Activated CD8-positive, alpha-beta T cell treated with anti-CD3 and anti-CD28 coated beads, Interleukin-2, amount 10 ng/mL, durations not matched to agents 7 days and 5 days (primary cell): Measurements from ENCODE around the gene CLEC2L. TPM values are rescaled to one million over a fixed set of nuclear protein-coding genes. Genes with fewer than 3 reads are reported as not detected.
A peak's percentile ranks its signal among the peaks of the same experiment; 100 is the strongest.
"Not testable (repeated sequence)": the region's sequence is repeated elsewhere in the genome, so short reads cannot be mapped to it uniquely, and the experiment has no call there.

Source experiments
- ATAC-seq: fragments of 150-1000 bp; cut with Tn5 transposase; one replicate; pipeline ENCODE4 v1.10.0; 2021; ENCODE audit warnings: moderate library complexity
- CTCF ChIA-PET: fragments of 350-600 bp; sonication (Branson Sonifier 250); formaldehyde crosslinking; loops from one replicate; lab custom pipeline; 2021; ENCODE audit warnings: antibody characterized with exemption; lab: Charles Lee
- POLR2A ChIA-PET: fragments of 350-600 bp; sonication (Branson Sonifier 250); formaldehyde crosslinking; loops from one replicate; lab custom pipeline; 2021; ENCODE audit warnings: antibody characterized with exemption; lab: Charles Lee
- DNase-seq: peaks from one replicate; pipeline ENCODE4 v3.0.0-alpha.2; 2020
- H3K27ac Mint-ChIP-seq: one replicate; pipeline ENCODE4 v1.8.0; 2021; ENCODE audit warnings: mild to moderate bottlenecking, mixed read lengths
- H3K27me3 Mint-ChIP-seq: one replicate; pipeline ENCODE4 v1.8.0; 2021; ENCODE audit warnings: low read depth, mixed read lengths
- H3K36me3 Mint-ChIP-seq: one replicate; pipeline ENCODE4 v1.8.0; 2021; ENCODE audit warnings: low read depth, mixed read lengths
- H3K4me1 Mint-ChIP-seq: one replicate; pipeline ENCODE4 v1.8.0; 2021; ENCODE audit warnings: low read depth, mixed read lengths
- H3K4me3 Mint-ChIP-seq: one replicate; pipeline ENCODE4 v1.8.0; 2021; ENCODE audit warnings: mild to moderate bottlenecking, mixed read lengths
- H3K9me3 Mint-ChIP-seq: one replicate; pipeline ENCODE4 v1.8.0; 2022; ENCODE audit warnings: mixed read lengths; ENCODE audit not compliant: insufficient read depth
- total RNA-seq, 2 experiments: library from RNA; stranded (reverse); gene quantifications; one replicate each; pipeline ENCODE4 v1.2.3, GENCODE V29; 2021

CLEC2L gene
- total RNA-seq, 2 experiments from 2014 or later = not detected

DNA sequence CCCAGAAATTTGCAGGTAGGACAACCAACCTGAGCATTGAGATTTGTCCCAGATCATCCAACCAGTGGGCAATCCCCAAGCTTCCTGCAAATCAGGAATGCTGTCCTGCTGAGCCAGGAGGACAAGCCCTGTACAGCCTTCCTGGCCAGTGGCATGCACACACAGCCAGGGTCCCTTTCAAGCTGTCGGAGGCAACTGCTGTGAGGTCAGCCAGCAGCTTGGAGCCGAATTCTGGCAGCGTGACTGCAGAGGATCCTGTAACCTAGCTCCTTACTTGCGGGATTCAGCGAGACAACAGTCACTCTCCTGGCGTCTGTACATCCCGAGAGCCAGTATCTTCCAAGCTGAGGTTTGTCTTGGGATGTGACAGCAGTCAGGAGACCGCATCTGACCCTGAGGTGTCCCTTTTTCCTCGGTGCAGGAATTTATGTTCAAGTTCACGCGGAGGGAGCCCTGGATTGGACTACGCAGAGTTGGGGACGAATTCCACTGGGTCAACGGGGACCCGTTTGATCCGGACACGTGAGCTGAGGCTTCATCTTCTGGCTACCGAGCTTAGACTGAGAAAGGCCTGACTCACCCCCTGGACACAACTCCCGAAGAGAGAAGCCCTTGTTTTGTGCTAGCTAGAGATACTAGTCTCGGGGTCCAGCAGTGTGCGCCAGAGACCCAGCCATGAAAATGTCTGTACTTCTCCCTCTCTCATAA, 18.3 kb downstream of the CLEC2L start:
- Mint-ChIP-seq H3K27me3 (peaks cover 3% of the 10 kb centered on the region), H3K4me1 (no peaks in the 10 kb centered on the region), H3K4me3 (no peak overlapping the region), H3K9me3 (no peaks in the 10 kb centered on the region), H3K27ac (no peak overlapping the region), H3K36me3 (no peaks in the 10 kb centered on the region)
- ChIA-PET CTCF (no interaction called here), POLR2A (no interaction called here)
- no peak for DNase-seq
- ATAC-seq = no peak

DNA sequence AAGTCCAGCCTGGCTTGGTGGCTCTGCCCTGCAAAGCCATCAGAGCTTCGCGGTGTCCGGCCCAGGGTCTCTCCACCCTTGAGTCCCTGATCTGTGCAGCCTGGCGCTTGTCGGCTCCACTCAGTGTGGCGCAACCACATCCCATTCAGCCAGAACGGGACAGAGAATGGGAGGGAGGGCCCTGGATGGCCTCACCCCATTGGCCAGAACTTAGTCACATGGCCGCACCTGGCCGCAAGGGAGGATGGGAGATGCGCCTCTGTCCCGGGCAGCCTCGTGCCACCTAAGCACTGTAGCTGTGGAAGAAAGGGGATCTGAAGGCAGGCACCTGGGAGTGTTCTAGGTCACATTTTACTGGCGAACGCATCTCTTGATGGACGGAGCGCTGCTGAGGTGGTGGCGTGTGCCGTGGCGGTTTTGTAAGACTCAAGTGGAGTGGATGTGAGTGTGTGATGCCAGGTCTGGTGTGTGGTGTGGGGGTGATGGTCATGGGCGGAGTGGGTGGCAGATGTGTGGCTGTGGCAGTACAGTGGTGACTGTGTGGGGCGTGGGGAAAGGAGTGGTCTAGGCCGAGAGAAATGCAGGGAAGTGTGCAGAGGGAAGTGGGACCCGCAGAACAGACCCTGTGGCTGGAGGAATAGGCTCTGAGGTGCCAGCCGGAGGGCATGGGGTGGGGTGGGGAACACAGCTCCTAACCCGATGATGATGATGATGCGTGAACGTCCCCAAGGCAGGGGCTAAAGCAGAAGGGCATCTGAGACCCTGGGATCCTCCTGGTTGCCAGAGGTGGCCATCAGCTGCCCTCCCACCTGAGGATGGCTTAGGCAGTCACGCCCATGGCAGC, 19.0 kb downstream of the CLEC2L start:
- POLR2A ChIA-PET = no interaction called here
- Mint-ChIP-seq H3K27me3 (peaks cover 3% of the 10 kb centered on the region), H3K9me3 (no peaks in the 10 kb centered on the region), H3K4me3 (no peak overlapping the region), H3K27ac (no peak overlapping the region), H3K4me1 (no peaks in the 10 kb centered on the region), H3K36me3 (no peaks in the 10 kb centered on the region)
- ATAC-seq (no peak), DNase-seq (no peak)
- CTCF ChIA-PET = no interaction called here

DNA sequence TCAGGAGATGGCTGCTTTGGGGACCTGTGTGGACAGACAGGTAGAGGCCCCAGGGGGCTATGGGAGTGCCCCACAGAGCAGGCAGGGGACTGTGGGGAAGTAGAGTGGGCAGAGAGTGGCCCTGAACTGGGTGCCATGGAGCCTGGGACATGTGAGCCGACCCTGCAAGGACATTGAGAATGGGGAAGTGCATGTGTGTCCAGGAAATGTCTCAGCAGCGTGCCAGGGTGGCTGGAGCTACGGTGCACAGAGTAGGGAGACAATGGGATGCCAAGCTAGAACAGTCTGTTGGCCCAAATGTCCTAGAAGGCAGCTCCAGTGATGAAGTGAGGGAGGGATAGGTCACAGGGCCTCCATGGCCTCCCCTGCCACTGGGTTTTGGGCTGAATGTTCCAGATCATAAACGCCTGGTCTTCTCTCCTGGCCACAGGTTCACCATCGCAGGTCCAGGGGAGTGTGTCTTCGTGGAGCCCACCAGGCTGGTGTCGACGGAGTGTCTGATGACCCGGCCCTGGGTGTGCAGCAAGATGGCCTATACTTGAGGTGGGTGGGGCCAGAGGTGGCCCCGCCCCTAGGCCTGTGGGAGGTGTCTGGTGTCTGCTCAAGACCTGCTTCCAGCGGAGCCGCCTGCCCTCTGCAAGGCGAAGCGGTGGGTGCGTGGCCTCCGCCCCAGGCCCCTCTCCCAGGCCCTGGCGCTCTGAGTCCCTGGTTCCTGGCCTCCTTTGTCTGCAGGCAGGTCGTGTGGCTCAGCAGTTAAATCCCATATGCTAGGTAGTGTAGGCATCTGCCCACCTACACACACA, 20.5 kb downstream of the CLEC2L start:
- ATAC-seq = peak; percentile 56
- Mint-ChIP-seq H3K27ac (no peak overlapping the region), H3K9me3 (no peaks in the 10 kb centered on the region), H3K36me3 (no peaks in the 10 kb centered on the region), H3K27me3 (no peaks in the 10 kb centered on the region), H3K4me3 (no peak overlapping the region), H3K4me1 (no peaks in the 10 kb centered on the region)
- ChIA-PET CTCF (no interaction called here), POLR2A (no interaction called here)
- DNase-seq = no peak

DNA sequence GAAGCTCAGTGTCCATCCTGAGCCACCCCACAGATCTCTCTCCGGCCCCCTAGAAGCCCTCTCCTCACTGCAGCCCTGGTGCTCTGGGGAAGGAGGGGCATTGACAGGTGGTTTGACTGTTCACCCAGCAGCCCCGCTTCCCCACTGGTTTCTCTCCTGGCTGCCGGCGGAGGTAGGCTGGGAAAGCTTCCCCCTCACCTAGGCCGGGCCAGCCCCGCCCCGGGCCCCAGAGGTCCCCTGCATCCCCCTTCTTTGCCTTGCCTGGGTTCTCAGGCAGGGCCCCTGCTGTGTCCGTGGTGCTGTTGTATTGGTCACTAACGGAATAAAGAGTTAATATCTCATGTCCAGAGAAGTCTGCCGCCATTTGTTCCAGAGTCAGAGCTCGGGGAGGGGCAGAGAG, 21.2 kb downstream of the CLEC2L start:
- Mint-ChIP-seq H3K9me3 (no peaks in the 10 kb centered on the region), H3K27me3 (no peaks in the 10 kb centered on the region), H3K27ac (no peak overlapping the region), H3K4me3 (no peak overlapping the region), H3K4me1 (no peaks in the 10 kb centered on the region), H3K36me3 (no peaks in the 10 kb centered on the region)
- DNase-seq = no peak
- ChIA-PET CTCF (no interaction called here), POLR2A (no interaction called here)
- no peak for ATAC-seq

DNA sequence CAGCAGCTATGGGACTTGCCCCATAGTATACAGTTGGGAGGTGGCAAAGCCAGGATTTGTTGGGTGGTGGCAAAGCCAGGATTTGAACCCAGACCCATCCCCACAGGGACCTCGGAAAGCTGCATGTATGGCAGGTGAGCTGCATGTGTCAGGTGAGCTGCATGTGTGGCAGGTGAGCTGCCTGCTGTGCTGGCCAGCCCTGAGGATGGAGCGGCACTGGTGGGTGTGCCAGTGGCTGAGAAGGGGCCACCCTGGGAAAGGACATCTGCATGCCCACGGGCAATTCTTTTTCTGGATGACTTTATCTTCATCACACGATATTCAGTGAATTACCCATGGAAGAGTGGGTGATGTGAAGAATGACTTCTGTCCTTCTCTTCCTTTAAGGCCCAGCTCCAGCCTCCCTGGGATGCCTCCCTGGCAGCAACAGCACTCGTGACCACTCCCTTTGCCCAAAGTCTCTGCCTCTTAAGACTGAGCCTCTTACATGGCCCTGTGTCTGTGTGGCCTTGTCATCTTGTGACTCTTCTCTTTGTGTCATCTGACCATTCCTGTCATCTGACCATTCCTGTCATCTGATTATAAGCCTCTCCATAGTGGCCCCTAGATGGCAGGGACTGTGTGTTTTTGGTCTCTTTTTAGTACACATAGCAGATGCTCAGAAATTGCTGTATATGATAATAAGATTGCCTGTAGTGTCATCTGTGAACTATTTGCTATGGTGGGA, 25.0 kb downstream of the CLEC2L start:
- no peaks in the 10 kb centered on the region for H3K36me3 Mint-ChIP-seq
- ChIA-PET CTCF (interaction anchor here (1.9 kb wide), 1 partner anchor 54 kb away, joined by 4 read pairs; no protein-coding TSS in a partner anchor), POLR2A (no interaction called here)
- no peaks in the 10 kb centered on the region for H3K4me1 Mint-ChIP-seq
- H3K4me3 Mint-ChIP-seq = no peak overlapping the region
- ATAC-seq = no peak
- H3K27me3 Mint-ChIP-seq = peaks cover 4% of the 10 kb centered on the region
- H3K27ac Mint-ChIP-seq = no peak overlapping the region
- no peaks in the 10 kb centered on the region for H3K9me3 Mint-ChIP-seq
- no peak for DNase-seq

DNA sequence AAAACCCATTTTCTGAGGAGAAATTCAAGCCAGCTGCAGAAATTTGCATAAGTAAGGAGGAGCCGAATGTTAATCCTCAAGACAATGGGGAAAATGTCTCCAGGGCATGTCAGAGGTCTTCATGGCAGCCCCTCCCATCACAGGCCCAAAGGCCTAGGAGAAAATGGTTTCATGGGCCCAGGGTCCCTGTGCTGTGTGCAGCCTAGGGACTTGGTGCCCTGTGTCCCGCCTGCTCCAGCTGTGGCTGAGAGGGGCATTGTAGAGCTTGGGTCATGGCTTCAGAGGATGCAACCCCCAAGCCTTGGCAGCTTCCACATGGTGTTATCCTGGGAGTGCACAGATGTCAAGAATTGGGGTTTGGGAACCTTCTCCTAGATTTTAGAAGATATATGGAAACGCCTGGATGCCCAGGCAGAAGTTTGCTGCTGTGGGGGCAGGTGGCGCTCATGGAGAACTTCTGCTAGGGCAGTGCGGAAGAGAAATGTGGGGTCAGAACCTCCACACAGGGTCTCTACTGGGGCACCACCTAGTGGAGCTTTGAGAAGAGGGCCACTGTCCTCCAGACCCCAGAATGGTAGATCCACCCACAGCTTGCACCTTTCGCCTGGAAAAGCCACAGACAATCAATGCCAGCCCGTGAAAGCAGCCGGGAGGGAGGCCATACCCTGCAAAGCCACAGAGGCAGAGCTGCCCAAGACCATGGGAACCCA, 30.7 kb downstream of the CLEC2L start:
- ATAC-seq, H3K4me3 Mint-ChIP-seq, H3K36me3 Mint-ChIP-seq, CTCF ChIA-PET, H3K27ac Mint-ChIP-seq, H3K4me1 Mint-ChIP-seq, H3K9me3 Mint-ChIP-seq, POLR2A ChIA-PET, DNase-seq: not testable (repeated sequence)
- H3K27me3 Mint-ChIP-seq = peaks cover 10% of the 10 kb centered on the region

DNA sequence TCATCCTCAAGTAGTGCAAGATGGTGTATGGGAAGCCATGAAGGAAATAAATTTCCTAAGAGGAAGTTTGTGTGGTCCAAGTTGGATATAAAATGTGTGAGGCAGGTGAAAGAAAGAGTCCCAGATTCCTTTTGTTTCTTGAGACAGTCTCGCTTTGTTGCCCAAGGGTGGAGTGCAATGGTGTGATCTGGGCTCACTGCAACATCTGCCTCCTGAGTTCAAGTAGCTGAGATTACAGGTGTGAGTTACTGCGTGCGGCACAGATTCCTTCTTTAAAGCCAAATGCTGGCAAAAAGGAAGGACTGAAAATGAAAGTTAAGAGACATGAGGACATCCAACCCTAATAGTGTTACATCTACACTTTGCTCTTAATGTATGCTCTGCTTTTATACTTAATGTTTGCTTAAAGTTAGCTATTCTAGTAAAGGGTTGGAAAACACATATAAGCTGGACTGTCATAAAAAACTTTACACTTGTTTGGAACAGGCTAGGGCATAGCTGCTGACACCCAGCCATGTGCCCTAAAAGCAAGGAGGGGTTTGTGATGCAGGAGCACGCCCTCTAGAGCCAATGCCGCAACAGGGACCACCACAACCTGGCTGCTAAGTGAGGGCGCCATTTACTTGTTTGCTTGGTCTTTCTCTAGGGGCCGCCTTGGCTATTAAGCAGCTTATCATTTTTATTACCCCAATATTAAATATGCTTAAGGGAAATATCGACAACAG, 34.5 kb downstream of the CLEC2L start:
- CTCF ChIA-PET = interaction anchor here (1.2 to 1.5 kb wide), 3 partner anchors 44 to 124 kb away, joined by 3 to 5 read pairs (median 3); no protein-coding TSS in a partner anchor
- Mint-ChIP-seq H3K27me3 (peaks cover 13% of the 10 kb centered on the region), H3K27ac (no peak overlapping the region)

DNA sequence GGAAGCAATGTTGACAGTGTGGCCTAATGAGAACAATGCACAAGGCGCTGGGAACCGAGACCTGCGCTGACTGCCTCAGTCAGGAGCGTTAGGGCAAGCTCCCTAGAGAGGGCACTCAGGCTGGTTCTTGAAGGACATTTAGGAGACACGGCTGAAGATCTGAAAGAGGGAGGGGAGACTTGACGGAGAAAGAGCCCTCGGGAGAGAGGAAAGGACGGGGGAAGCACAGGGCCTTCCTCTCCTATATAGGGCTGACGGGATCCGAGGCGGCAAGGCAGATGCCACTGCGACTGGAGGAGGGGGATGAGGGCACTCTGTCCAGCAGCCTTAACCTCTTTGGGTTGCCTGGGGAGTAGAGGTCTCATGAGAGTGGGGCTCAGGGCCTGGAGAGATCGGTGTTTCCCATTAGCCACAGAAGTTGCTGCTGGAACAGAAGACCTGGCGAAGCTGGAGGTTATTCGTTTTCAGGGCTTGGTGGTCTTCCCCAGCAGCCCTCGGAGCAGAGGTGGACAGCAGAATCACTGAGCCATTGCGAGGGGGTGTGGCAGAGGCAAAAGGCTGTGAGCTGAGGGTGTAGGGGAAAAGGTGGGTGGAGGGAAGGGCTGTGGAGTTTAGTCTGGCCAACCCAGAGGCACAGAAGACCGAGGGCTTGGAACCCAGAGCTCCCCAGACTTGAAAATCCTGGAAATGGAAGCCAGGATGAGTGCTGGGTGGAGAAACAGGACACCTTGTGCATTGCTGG, 36.0 kb downstream of the CLEC2L start:
- no peak for DNase-seq
- POLR2A ChIA-PET = no interaction called here
- Mint-ChIP-seq H3K27me3 (peaks cover 7% of the 10 kb centered on the region), H3K4me3 (no peak overlapping the region), H3K9me3 (no peaks in the 10 kb centered on the region), H3K36me3 (no peaks in the 10 kb centered on the region), H3K27ac (no peak overlapping the region), H3K4me1 (no peaks in the 10 kb centered on the region)
- CTCF ChIA-PET = interaction anchor here (1.5 kb wide), 1 partner anchor 125 kb away, joined by 5 read pairs; no protein-coding TSS in a partner anchor
- no peak for ATAC-seq

More for the DNA sequence above, 34.5 kb downstream of the CLEC2L start:
- H3K9me3 Mint-ChIP-seq = no peaks in the 10 kb centered on the region
- no peaks in the 10 kb centered on the region for H3K4me1 Mint-ChIP-seq
- POLR2A ChIA-PET = no interaction called here
- no peak for DNase-seq
- ATAC-seq = no peak
- no peaks in the 10 kb centered on the region for H3K36me3 Mint-ChIP-seq
- H3K4me3 Mint-ChIP-seq = no peak overlapping the region

DNA sequence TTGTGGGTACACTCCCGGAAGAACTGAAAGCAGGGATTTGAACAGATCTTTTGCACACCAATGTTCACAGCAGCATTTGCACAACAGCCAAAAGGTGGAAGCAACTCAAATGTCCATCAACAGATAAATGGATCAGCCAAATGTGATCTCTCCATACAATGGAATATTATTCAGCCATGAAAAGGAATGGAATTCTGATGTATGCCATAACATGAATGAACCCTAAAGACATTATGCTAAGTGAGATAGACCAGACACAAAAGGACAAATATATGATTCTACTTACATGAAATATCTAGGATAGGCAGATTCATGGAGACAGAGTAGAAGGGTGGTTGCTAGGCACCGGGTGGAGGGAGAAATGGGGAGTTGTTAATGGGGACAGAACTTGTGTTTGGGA, 36.7 kb downstream of the CLEC2L start:
- no peaks in the 10 kb centered on the region for H3K9me3 Mint-ChIP-seq
- H3K36me3 Mint-ChIP-seq = no peaks in the 10 kb centered on the region
- H3K4me1 Mint-ChIP-seq = no peaks in the 10 kb centered on the region
- ATAC-seq = no peak
- POLR2A ChIA-PET = no interaction called here
- no peak for DNase-seq
- H3K4me3 Mint-ChIP-seq = no peak overlapping the region
- peaks cover 3% of the 10 kb centered on the region for H3K27me3 Mint-ChIP-seq
- no peak overlapping the region for H3K27ac Mint-ChIP-seq
- CTCF ChIA-PET = no interaction called here

DNA sequence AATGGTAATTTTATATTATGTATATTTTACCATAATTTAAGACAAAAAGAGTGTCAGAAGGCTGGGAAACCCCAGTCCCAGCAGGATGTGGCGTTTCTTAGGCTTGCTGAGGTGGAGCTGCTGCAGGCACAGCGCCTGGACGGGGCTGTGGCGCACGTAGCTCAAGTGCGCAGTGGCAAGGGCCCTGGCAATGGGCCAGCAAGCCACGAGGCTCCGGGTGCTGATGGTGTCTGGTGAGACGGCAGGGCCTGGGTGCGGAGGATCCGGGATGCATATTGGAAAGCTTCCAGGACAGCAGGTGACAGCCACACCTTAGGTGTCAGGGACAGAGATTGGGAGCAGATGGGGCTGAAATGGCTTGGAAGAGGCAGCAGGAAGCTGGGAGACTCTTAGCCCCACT, 37.2 kb downstream of the CLEC2L start:
- no peak overlapping the region for H3K27ac Mint-ChIP-seq
- H3K36me3 Mint-ChIP-seq = no peaks in the 10 kb centered on the region
- H3K27me3 Mint-ChIP-seq = peaks cover 3% of the 10 kb centered on the region
- ATAC-seq (no peak), DNase-seq (no peak)
- no peaks in the 10 kb centered on the region for H3K9me3 Mint-ChIP-seq
- no peak overlapping the region for H3K4me3 Mint-ChIP-seq
- CTCF ChIA-PET = no interaction called here
- H3K4me1 Mint-ChIP-seq = peaks cover 2% of the 10 kb centered on the region
- POLR2A ChIA-PET = no interaction called here
